Calu3 (cell line): ENCODE measurements around the gene DEDD2. TPM values are rescaled to one million over a fixed set of nuclear protein-coding genes. Genes with fewer than 3 reads are reported as not detected.

Source experiments
- BruUV-seq: library from RNA; stranded (reverse); fragments of 400-500 nt; replicated peaks from 2 replicates; lab custom pipeline; 2021; lab: Mats Ljungman, UMichigan
- CTCF ChIA-PET: fragments of 300-600 bp; sonication (Branson Sonifier 250); formaldehyde crosslinking; loops from one replicate; lab custom pipeline; 2022; ENCODE audit warnings: antibody characterized with exemption; lab: Charles Lee
- DNase-seq: peaks from one replicate; pipeline ENCODE4 v3.0.0; 2022
- H3K27ac Mint-ChIP-seq: one replicate; pipeline ENCODE4 v1.8.0; 2022; ENCODE audit warnings: mixed read lengths; ENCODE audit not compliant: unreplicated experiment
- H3K27me3 Mint-ChIP-seq: one replicate; pipeline ENCODE4 v1.8.0; 2022; ENCODE audit warnings: mixed read lengths; ENCODE audit not compliant: unreplicated experiment
- H3K36me3 Mint-ChIP-seq: one replicate; pipeline ENCODE4 v1.8.0; 2022; ENCODE audit warnings: mild to moderate bottlenecking, moderate library complexity, mixed read lengths; ENCODE audit not compliant: insufficient read depth, unreplicated experiment
- H3K4me1 Mint-ChIP-seq: one replicate; pipeline ENCODE4 v1.8.0; 2022; ENCODE audit warnings: mild to moderate bottlenecking, low read depth, mixed read lengths; ENCODE audit not compliant: unreplicated experiment
- H3K4me3 Mint-ChIP-seq: one replicate; pipeline ENCODE4 v1.8.0; 2022; ENCODE audit warnings: mild to moderate bottlenecking, low read depth, moderate library complexity, mixed read lengths; ENCODE audit not compliant: unreplicated experiment
- H3K9me3 Mint-ChIP-seq: one replicate; pipeline ENCODE4 v1.8.0; 2022; ENCODE audit warnings: low read depth, mixed read lengths; ENCODE audit not compliant: unreplicated experiment
- CTCF ChIP-seq: fragments of 200-600 bp; IDR thresholded peaks from one replicate; pipeline ENCODE4 v1.8.0; 2022; ENCODE audit warnings: antibody characterized with exemption; ENCODE audit not compliant: unreplicated experiment
- intact Hi-C: fragments of 100-400 bp; cut with micrococcal nuclease; formaldehyde crosslinking; loops from one replicate; pipeline ENCODE4 v1.10.0; 2022; ENCODE audit not compliant: unreplicated experiment
- total RNA-seq: library from RNA; stranded (reverse); gene quantifications from 2 replicates; pipeline ENCODE4 v1.2.3, GENCODE V29; 2022

DEDD2 gene
- total RNA-seq, 1 experiment from 2014 or later, result 78.3 TPM

- BruUV-seq, result no TSS peak
- Mint-ChIP-seq H3K4me3 (peak overlapping the region; percentile 92), H3K9me3 (no peaks in the 10 kb centered on the region), H3K27me3 (no peaks in the 10 kb centered on the region), H3K4me1 (peaks cover 34% of the 10 kb centered on the region), H3K27ac (no peak overlapping the region), H3K36me3 (peaks cover 50% of the 10 kb centered on the region)
- intact Hi-C loops, result no loop called here
- DNase-seq, result peak; percentile 46
- CTCF ChIA-PET, result no interaction called here
- TF ChIP-seq CTCF, result no peak
These were observed 38.6 kb upstream of the DEDD2 start for GRCh38 chr19:42255766-42256745.

GRCh38 chr19:42254850-42255765 lies 37.6 kb upstream of the DEDD2 start, which contains the start of gene ERF:
Gene ERF (minus strand): TSS chr19:42255128. CDS start chr19:42254999, 129 bp downstream.
- intact Hi-C loops, result no loop called here

GRCh38 chr19:42254089-42254849 lies 36.8 kb upstream of the DEDD2 start:
- peak overlapping the region; percentile 92 for H3K4me3 Mint-ChIP-seq
- peak overlapping the region; percentile 67 for H3K27ac Mint-ChIP-seq
- no peaks in the 10 kb centered on the region for H3K27me3 Mint-ChIP-seq
- CTCF ChIA-PET, result no interaction called here
- peaks cover 34% of the 10 kb centered on the region for H3K4me1 Mint-ChIP-seq
- peaks cover 68% of the 10 kb centered on the region for H3K36me3 Mint-ChIP-seq
- DNase-seq, result peak; percentile 76
- intact Hi-C loops, result no loop called here
- no peaks in the 10 kb centered on the region for H3K9me3 Mint-ChIP-seq
- TF ChIP-seq CTCF, result no peak
- TSS peak; percentile 15 for BruUV-seq

More at GRCh38 chr19:42254850-42255765, 37.6 kb upstream of the DEDD2 start, which contains the start of gene ERF:
- Mint-ChIP-seq H3K4me3 (peak within 1 kb of the TSS; percentile 92), H3K27ac (peak within 1 kb of the TSS; percentile 67), H3K9me3 (no peaks in the 10 kb centered on the region), H3K27me3 (no peaks in the 10 kb centered on the region), H3K4me1 (peaks cover 34% of the 10 kb centered on the region), H3K36me3 (peaks cover 60% of the 10 kb centered on the region)
- no peak for TF ChIP-seq CTCF
- no TSS peak for BruUV-seq
- peak; percentile 98 for DNase-seq
- CTCF ChIA-PET, result interaction anchor here (0.6 kb wide), 1 partner anchor 11 kb away, joined by 4 read pairs; no protein-coding TSS in a partner anchor
